ENCODE measurements around the gene TMEM132A.

- TF ChIP-seq CTCF (IDR thresholded peaks at IDR 0.05; ENCODE audit: low read length) (no peak), EZH2 (optimal IDR thresholded peaks at IDR 0.05; ENCODE audit: low read depth, low read length) (no peak)
Measured at GRCh38 chr11:60921777-60922335, 2.4 kb upstream of the TMEM132A start.
